Activated T-cell treated with anti-CD3 and anti-CD28 coated beads, Interleukin-2, amount 50 U/mL, for 1 hour (primary cell): ENCODE measurements around the gene XPO4.
"Not testable (repeated sequence)": the region's sequence is repeated elsewhere in the genome, so short reads cannot be mapped to it uniquely, and the experiment has no call there.

Experiments
- DNase-seq: peaks from one replicate; pipeline ENCODE4 v3.0.0-alpha.2; 2020

The XPO4 gene

GRCh38 chr13:20890540-20890939 lies 12.0 kb downstream of the XPO4 start:
- not testable (repeated sequence) for DNase-seq

- no peak for DNase-seq
These were observed 20.3 kb downstream of the XPO4 start for GRCh38 chr13:20882206-20882605.

GRCh38 chr13:20877902-20878301 lies 24.6 kb downstream of the XPO4 start:
- no peak for DNase-seq

GRCh38 chr13:20876802-20877201 lies 25.7 kb downstream of the XPO4 start:
- not testable (repeated sequence) for DNase-seq

- DNase-seq, result not testable (repeated sequence)
These were observed 28.1 kb downstream of the XPO4 start for GRCh38 chr13:20874439-20874838.

GRCh38 chr13:20873348-20873747 lies 29.2 kb downstream of the XPO4 start:
- DNase-seq, result no peak

- DNase-seq, result no peak
These were observed 31.7 kb downstream of the XPO4 start for GRCh38 chr13:20870829-20871228.

- DNase-seq, result no peak
These were observed 33.0 kb downstream of the XPO4 start for GRCh38 chr13:20869540-20869939.

GRCh38 chr13:20867408-20867807 lies 35.1 kb downstream of the XPO4 start:
- DNase-seq, result no peak

- not testable (repeated sequence) for DNase-seq
These were observed 40.9 kb downstream of the XPO4 start for GRCh38 chr13:20861666-20862065.

- no peak for DNase-seq
These were observed 41.7 kb downstream of the XPO4 start for GRCh38 chr13:20860844-20861243.

GRCh38 chr13:20856650-20857049 lies 45.9 kb downstream of the XPO4 start:
- no peak for DNase-seq

GRCh38 chr13:20851844-20852402 lies 50.6 kb downstream of the XPO4 start:
- no peak for DNase-seq

GRCh38 chr13:20848944-20849343 lies 53.6 kb downstream of the XPO4 start:
- no peak for DNase-seq

- no peak for DNase-seq
These were observed 54.3 kb downstream of the XPO4 start for GRCh38 chr13:20848203-20848602.

GRCh38 chr13:20847296-20847695 lies 55.2 kb downstream of the XPO4 start:
- DNase-seq, result no peak

- DNase-seq, result no peak
These were observed 59.4 kb downstream of the XPO4 start for GRCh38 chr13:20843166-20843565.

- no peak for DNase-seq
These were observed 62.0 kb downstream of the XPO4 start for GRCh38 chr13:20840568-20840967.

- no peak for DNase-seq
These were observed 68.5 kb downstream of the XPO4 start for GRCh38 chr13:20833900-20834679.

- DNase-seq, result no peak
These were observed 69.7 kb downstream of the XPO4 start for GRCh38 chr13:20832861-20833260.

GRCh38 chr13:20831933-20832332 lies 70.6 kb downstream of the XPO4 start:
- DNase-seq, result no peak

GRCh38 chr13:20831254-20831653 lies 71.3 kb downstream of the XPO4 start:
- no peak for DNase-seq

- no peak for DNase-seq
These were observed 73.8 kb downstream of the XPO4 start for GRCh38 chr13:20828539-20829364.
